Measurements from ENCODE around the gene TMPRSS5.

TMPRSS5 gene

GRCh38 chr11:113642090-113642489 is 64.0 kb downstream of the TMPRSS5 start:
- in situ Hi-C loops (cut with HindIII; ENCODE audit: low sequenced_read_pairs): no loop called here
- no peak overlapping the region for H3K4me3 ChIP-seq (ENCODE audit: low read depth, low read length)
- no peak for TF ChIP-seq CTCF (IDR thresholded peaks at IDR 0.05; ENCODE audit: low read depth, low read length, missing control alignments)
- DNase-seq (ENCODE audit: low read depth): no peak

- TF ChIP-seq CTCF (IDR thresholded peaks at IDR 0.05; ENCODE audit: low read depth, low read length, missing control alignments): no peak
- DNase-seq (ENCODE audit: low read depth): no peak
- in situ Hi-C loops (cut with HindIII; ENCODE audit: low sequenced_read_pairs): no loop called here
- no peak overlapping the region for H3K4me3 ChIP-seq (ENCODE audit: low read depth, low read length)
Measured at GRCh38 chr11:113638376-113638775, 67.7 kb downstream of the TMPRSS5 start.

- no peak overlapping the region for H3K4me3 ChIP-seq (ENCODE audit: low read depth, low read length)
- in situ Hi-C loops (cut with HindIII; ENCODE audit: low sequenced_read_pairs): no loop called here
- DNase-seq (ENCODE audit: low read depth): no peak
- no peak for TF ChIP-seq CTCF (IDR thresholded peaks at IDR 0.05; ENCODE audit: low read depth, low read length, missing control alignments)
Measured at GRCh38 chr11:113637636-113638035, 68.5 kb downstream of the TMPRSS5 start.

Measured in astrocyte of the cerebellum (primary cell).